GM19035 (cell line): ENCODE measurements around the gene SORBS1.

ENCODE experiments used
- ATAC-seq: cut with Tn5 transposase; IDR thresholded peaks from one replicate; pipeline ENCODE4 v1.9.1; 2021; ENCODE audit not compliant: unreplicated experiment

Gene SORBS1

DNA sequence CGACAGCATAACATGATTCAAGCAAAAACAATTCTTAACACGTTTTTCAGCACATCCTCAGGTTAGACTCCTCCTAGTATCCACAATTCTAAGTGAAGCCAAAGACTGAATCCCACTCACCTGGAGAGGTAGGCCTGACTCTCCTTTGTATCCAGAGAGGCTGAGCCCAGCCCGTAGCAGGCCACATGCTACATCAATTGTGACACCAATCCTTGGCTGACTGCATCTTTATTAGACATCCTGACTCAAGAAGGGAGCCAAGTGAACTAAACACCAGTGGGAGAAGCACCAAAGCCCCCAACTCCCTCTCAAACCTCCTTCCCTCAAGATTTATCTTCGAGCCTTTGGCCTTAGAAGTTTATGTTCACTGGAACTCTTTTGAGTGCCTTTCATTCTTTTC lies 144.9 kb downstream of the SORBS1 start:
- ATAC-seq: no peak

DNA sequence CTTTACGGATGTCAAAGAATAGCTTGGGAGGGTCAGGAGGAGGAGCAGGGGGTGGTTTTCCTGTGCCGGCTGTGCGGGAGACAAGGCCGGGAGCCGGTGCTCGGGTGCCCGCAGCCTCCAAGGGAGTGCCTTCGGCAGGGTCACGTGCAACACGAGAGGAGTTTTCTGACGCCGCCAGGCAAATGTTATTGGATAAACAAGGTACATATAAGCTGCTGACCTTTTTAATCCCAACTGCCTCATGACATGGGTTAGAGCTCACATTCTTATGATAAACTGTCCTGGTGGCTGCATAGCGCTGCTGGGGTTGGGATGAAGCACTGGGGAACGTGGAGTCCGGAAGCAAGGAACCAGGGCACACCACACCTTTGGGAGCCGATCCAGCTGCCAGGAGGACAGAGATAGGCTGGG lies 145.5 kb downstream of the SORBS1 start:
- ATAC-seq: no peak

DNA sequence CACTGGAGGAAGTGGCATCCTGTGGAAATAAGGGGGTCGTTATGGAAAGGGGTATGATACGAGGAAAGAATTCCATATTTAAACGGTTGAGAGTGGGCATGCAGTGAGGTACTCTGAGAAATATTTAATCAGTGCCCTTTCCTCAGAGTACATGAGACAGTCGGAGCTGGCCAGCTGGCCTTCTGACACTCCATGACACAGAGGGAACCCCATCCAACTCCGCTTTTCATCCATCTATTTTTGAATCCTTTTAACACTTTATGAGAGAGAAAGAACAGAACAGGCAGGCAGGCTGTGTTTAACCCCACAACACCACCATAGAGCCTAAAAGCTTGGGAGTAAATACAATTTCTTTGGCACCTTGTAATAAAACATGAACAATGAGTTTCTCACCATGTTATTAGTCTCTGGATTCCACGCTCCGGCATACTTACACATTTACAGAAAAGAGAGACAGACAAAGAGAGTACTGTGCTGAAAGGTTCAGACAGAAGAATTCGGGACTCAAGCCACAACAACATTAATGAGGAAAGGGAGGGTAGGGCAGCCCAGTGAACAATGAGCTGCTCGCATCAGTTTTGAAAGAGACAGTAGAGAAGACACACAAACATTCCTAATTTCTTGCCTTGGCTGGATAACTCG lies 146.2 kb downstream of the SORBS1 start:
- no peak for ATAC-seq

DNA sequence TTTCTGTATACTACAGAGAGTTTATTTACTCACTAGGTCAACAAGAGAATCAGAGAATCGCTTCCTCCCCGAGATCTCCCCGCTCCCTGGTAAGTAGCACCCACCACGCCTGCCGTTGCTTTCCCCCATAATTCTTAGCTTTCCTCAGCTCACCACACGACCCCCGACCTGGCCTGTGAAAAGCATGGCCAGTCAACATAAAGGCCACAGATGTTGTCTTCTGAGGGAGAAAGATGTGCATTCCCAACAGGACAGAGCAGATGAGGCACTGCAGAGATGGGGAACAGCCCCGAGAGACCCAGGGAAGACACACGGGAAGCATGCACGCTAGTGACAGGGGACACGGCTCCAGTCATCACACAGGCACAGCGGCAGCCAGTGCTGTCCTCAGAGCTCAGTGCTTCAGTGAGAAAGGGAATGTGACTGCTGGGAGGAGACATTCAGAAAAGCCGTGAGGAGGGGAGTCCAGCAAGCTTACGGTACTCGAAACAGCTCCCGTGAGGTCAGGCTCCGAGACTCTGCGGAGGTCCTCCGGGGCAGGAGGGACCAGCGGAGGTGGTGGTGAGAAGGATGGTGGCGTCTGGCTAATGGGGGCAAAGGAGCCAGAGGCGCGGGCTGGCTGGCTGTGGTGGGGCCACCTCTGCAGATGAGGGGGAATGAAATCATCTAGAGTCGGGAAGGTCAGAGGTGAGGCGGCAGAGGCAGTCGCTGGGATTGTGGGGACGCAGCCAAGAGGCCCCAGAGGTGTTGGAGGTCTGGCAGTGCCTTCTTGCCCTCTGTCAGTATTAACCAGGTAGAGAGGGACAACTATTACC lies 146.9 kb downstream of the SORBS1 start:
- no peak for ATAC-seq

DNA sequence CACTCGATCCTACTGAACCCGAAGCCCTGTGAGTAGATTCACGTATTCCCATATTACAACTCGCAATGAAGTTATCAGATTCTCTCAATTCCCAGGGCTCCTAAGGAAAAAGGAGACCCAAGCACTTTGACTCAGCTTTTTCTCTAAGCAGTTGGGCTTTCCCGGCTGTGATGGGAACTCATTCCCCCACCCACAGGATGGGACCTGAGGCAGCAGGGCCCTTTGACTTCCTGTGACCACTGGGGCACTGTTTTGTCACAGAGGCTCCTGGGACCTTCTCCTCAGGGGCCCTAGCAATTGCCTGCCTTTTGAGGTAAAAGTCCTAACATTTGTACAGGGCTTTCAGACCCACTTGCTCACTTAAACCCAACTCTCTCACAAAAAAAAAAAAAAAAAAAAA lies 147.6 kb downstream of the SORBS1 start:
- ATAC-seq: no peak

DNA sequence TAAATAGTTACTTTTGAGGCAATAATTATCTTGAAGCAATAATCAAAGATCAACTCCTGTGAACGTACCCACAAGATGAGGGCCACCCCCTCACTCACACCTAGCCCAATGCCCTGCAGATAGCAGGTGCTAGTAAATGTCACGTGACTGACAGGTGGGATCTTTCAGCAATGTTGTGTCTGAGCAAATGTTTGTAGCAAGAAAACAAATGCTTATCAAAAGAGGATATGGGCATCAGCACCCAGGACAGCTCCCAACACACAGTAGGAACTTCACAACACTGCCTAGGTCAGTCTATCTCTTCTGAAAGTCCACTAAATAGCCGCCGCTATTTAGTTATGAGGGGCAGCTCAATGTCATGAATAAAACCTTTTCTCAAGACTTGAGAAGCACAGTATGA lies 149.5 kb downstream of the SORBS1 start:
- no peak for ATAC-seq

DNA sequence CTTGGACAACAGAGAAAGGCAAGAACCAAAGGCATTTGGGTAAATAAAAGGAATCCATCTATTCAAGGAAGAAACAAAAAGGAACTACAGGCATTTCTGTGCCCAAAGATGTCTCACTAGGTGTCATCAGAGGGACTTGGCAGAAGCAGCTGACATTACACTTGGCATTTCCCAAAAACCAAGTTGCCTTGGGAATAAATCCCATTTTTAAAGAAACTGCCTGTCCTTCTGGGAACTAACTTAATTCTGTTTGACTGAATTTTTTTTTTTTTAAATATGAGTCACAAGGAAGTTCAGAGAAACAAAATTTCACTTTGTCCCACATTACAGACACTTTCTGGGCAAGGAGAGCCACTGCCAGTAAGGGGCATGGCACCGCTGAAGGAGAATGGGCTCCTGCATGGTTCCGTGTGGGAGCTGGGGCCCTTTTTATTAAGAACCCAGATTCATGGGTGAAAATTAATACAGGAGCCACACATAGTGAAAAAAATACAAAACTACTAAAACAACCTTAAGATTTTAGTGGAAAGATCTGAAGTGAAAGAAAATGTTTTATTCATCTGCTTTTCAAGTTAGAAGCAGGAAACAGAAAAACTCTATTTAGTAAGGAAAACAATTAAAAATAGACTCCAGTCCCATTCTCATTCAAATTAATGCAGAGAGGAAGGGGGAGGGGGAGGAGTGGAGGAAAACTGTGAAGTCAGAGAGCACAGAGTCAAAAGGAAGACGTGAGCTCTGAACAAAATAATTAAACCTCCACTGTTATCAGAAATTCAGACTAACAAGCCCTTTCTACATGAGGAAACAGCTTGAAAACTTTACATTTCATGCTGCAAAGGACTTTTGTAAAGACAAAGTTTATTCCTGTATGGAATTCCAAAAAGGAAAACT lies 151.9 kb downstream of the SORBS1 start:
- ATAC-seq: no peak

DNA sequence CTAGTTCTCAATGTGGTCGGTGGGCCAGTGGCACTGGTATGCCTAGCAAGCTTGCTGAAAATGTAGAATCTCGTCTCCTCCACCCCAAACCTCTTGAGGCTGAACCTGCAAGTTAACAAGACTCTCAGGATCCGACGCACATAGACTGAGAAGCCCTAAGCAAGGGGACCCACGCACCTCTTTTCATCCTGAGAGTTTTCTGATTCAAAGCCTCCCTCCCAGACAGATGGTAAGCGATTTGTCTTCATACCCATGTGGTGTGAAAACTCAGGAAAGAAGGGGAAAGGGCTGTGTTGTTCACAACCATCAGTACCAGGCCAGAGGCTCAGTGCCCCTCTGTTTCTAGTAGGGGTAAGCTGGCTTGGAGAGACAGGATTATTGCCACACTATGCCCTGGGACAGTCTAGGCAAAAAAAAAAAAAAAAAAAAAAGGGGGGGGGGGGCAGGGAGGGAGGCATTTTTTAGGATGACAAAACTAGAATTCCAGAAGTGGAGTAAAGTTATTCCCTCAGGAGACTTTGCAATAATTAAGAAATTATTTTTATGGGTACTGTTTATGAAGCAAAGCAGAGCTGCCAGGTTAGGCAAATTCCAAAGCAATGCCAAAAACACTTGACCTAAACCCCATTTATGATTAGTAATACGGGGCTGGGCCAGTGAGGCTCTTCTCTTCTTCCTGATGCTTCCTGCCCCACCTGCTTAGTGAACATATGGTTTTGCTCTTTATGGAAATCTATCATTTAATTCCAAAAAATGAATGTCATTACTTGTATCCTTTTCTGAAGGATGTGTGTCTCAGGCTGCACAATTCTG lies 152.8 kb downstream of the SORBS1 start:
- ATAC-seq: no peak

DNA sequence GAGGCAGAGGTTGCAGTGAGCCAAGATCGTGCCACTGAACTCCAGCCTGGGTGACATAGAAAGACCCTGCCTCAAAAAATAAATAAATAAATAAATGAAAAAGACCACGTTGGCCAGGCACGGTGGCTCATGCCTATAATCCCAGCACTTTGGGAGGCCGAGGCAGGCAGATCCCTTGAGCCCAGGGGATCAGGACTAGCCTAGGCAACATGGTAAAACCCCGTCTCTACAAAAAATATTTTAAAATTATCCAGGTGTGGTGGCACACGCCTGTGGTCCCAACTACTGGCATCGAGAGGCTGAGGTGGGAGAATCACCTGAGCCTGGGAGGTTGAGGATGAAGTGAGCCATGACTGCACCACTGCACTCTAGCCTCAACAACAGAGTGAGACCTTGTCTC lies 153.6 kb downstream of the SORBS1 start:
- no peak for ATAC-seq

DNA sequence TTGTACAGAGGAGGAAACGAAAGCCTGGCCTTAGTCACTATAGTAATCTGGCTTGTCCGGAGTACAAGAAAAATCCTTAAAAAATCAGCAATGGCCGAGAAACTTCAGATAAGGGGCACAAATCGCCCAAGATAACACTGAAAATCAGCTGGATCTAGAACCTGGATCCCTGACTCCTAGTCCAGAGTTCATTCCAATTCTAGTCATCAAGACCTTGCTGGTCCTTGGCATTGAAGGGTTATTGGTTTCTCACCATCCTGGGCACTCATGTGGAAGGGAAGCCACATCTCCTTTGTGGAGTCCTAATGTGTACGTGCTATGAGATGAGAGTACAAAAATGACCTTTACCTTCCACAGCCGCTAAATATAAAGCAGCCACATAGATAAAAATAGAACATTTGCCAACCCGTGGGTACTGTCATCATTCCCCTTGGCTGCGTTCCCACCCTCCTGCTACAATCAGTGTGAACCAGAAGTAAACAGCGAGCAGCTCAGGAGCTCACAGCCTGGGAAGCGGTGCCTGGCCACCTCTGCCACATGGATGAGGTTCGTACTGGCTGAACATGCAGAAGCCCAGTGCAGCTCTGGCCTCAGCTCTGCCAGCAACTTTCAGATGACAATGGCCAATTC lies 154.4 kb downstream of the SORBS1 start:
- no peak for ATAC-seq

DNA sequence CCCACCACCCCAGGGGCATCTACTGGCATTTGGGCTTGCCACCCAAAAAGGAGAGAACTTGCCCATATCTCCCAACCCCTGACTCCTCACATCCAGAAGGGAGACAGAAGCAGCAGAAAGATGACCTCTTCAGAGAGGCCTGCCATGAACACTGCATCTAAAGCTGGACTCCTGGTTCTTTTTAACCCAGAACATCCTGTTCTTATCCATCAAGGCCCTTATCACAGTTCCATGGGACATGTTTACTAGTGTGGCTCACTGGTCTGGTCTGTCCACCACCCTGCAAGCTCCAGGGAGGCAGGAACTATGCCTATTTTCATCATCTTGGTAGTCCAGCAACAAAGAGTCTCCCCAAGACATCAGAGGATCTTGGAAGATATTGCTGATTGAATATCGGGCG lies 155.5 kb downstream of the SORBS1 start:
- ATAC-seq: no peak

DNA sequence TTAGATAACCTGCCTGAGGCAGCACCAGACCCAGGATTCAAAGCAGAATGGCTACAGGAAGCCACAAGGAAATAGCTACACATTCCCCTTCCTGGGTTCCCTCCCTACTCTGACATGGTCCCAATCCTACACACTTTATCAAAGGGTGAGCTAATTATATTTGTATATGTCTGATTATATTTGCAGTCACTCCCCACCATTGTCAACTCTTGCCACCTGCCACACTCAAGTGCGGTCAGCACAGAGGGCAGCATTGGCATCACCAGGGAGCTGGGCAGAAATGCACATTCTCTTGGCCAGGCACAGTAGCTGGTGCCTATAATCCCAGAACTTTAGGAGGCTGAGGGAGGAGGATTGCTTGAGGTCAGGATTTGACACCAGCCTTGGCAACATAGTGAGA lies 156.3 kb downstream of the SORBS1 start:
- ATAC-seq: no peak

DNA sequence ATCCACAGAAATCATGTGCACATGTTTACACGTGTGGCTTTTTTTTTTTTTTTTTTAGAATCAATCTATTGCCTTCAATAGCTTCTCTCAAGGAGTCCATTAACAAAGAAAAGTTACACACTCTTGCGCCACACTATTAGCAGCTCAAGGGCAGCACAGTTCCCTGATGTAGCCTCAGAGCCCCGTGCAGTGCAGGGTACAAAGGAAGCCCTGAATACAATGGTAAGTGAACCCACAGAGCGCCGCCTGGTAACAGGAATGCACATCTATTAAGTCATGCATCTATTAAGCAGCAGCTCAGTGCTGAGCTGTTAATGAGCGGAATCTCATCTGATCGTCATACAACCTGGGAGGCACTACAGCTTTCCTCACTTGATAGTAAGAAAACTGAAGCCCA lies 156.7 kb downstream of the SORBS1 start:
- no peak for ATAC-seq

DNA sequence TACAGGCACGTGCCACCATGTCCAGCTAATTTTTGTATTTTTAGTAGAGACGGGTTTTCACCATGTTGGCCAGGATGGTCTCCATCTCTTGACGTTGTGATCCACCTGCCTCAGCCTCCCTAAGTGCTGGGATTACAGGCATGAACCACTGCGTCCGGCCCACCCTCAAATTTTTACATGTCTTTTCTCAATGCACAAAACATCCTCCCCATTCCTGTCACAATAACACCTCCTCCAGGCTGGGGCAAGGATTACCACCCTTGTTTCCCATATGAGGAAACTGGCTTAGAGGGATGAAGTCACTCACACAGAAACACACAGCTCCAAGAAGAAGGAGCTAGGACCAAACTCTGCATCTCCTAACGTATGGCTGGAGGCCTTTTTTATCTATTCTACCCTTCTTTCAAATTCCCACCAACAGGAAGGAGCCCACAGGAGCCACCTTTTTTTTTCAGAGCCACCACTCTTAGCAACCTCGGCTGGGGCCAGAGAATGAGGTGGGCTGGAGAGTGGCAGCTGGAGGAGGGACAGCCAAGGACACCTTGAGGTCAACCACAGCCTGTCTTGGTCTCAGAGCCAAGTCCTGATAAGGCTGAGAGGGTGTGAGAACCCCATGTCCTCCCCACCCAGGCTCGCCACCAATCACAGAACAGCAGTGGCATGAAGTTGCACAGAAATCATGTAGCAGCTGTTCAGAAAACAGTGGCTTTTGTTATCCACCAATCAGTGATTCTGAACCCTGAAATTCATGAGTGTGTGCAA lies 157.3 kb downstream of the SORBS1 start:
- no peak for ATAC-seq

DNA sequence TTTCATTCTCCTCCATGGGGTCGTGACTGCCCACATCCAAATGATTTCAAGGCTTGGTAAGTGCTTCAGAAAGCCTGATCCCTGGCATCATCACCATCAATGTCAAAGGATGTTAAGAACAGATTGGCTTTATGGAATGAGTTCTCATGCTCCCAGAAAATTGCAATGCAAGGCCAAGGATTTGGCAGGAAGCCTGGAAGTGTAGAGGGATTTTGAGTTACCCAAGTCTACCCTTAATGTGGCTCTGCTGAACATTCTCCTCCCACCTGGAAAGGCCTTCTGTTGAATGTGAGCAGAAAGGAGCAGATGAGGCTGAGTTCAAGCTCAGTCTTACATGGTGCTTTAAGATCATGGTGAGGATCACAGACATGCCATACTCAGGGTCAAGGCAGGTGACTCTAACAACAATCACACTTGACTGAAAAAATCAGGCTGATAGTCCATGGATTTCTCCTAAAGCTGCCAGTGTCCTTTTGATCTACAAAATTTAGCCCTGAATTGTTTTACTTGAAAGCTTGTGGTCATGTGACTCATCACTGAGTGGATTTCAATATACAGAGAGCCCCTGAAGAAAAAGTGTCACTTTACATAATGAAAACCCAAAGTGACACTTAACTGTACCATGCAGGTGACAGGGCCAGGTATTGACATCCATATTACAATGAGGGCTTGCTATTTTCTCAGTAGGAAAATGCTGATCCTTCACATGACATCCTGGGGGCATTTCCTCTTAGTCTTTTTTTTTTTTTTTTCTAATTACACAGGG lies 159.3 kb downstream of the SORBS1 start:
- no peak for ATAC-seq

DNA sequence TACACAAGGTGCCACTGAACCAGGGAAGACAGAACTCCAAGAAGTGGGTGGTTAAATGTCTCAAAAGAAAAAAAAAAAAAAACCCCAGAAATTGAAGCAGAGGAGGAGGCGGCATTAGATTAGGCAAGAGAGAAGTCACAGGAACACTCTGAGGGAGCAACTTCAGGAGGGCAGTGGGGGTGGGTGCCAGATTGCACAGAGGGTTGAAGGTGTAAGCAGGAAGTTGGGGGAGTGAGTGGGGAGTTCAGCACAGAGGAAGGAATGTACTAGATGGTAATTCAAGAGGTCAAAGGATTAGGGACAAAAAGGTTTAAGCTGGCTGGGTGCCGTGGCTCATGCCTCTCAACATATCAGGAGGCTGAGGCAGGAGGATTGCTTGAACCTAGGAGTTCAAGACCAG lies 160.4 kb downstream of the SORBS1 start:
- ATAC-seq: no peak

DNA sequence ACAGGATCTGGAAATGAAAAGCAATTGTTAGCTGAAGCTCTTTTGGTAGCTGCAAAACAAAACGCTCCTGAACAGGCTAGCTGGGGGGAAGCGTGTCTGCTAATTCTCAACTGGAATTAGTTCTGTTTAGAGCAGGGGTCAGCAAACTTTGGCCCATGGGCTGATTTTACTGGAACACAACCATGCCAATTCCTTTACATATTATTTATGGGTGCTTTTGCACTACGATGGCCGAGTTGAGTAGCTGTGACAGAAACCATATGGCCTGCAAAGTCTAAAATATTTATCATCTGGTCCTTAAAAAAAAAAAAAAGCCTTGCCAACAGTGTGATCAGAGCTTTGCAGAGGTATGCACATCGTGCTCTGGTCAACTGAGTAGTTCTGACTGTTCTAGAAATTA lies 162.0 kb downstream of the SORBS1 start:
- no peak for ATAC-seq

DNA sequence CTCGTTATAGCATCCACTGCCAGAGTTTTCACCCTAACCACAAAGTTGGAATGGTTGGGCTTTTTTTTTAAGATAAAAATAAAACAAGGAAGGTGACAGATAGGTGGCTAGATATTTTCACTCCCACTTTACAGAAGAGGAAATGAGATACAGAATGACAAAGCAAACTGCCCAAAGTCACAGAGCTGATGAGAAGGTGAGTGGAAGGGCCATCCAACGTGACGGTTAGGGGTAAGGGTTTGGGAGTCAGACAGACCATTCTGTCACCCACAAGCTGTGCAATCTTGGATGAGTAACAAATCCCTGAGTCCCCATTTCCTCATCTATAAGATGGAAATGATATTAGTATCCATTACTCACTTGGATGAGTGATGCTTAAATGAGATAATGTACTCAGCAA lies 163.4 kb downstream of the SORBS1 start:
- ATAC-seq: no peak

DNA sequence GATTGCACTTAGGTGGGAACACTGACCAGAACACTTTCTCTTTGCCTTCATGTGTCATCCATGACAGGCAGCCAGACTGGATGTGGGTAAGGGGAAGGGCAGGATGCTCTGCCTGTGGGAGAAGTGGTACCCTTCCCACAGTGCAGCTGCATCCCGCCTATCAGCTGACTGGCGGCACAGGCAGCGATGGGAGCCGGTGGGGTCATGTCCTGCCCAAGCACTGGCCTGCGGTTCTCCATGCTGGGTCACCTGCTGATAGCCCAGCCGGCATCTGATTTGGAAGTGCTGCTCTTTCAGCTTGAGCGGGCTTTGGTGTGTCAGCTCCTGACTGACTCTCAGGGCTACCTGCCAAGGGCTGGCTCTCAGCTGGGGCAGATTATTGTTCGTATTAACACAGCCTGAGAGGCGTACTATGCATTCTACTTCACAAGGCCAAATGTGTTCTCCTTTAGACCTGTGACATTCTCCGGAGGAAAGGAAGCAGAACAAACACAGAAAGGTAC lies 165.2 kb downstream of the SORBS1 start:
- no peak for ATAC-seq
